Stimulated activated CD8-positive, alpha-beta memory T cell treated with anti-CD3 and anti-CD28 coated beads, Interleukin-15, amount 100 ng/mL, for 48 hours (primary cell): ENCODE data around the gene NKX3-2.

Source experiments
- DNase-seq, 2 donors: peaks; one replicate each; pipeline ENCODE4 v3.0.0-alpha.2; 2020; ENCODE audit warnings: low read depth in 2 of 2

Gene NKX3-2

DNA sequence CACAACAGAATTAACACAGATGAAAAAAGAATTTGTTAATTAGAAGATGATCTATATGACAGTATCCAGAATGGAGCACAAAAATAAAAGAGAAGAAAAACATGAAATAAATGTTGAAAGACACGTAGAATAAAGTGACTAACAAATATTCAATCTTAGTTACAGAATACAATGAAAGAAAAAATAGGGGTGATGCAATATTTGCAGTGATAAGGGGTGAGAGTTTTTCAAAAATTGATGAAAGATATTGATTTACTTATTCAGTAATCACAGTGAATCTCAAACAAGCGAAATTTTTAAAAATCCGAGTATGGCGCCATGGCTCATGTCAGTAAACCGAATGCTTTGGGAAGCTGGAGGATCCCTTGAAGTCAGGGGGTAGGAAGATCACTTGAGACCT is 39.9 kb downstream of the NKX3-2 start:
- no peak for DNase-seq

DNA sequence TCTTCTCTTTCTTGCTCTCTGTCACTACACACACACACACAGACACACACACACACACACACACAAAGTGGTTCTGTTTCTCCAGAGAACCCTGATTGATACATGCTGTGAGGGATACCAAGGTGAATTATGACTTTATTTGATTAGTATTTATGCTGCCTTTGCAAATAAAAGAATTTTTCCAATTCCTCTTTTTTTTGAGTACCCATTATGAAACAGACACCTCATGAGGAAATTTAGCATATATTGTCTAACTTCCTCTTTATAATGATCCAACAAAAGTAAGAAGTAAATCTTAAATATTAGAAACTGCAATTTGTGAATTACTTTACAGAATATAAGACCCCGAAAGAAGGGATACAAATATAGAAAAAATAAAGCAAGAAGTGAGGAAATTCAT is 45.8 kb downstream of the NKX3-2 start:
- no peak for DNase-seq

DNA sequence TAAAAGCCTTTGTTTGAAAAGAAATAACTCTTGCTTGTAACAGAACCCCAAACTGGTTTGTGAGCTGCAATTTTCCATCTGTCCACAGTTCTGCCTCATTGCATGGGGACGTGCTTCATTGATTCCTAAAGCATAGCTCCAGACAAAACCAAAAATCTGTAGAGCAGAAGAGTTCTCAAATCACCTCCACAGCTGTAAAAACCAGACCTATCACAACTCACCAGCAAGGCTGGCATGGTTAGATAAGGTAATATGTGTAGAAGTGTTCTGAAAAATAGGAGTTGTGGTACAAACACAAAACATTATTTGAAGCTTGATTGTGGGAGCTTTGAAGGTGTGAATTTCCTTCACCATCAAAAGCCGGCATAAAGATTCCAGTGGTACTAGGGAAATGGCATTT is 47.7 kb downstream of the NKX3-2 start:
- DNase-seq = no peak

DNA sequence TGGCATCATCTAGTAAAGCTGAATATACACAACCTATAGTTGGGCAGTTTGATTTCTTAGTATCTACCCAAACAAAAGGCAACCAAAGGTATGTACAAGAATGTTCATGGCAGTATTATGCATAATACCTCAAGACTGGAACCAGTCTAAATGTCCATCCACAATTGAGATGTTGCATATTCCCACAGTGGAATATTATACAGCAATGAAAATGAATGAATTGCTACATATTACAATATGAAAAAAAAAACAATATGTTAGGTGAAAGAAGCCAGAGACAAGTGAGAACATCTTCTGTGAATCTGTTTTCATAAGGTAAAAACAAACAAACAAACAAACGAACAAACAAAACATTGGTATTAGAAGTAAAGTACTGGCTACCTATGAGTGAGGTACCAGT is 48.6 kb downstream of the NKX3-2 start:
- DNase-seq = no peak

DNA sequence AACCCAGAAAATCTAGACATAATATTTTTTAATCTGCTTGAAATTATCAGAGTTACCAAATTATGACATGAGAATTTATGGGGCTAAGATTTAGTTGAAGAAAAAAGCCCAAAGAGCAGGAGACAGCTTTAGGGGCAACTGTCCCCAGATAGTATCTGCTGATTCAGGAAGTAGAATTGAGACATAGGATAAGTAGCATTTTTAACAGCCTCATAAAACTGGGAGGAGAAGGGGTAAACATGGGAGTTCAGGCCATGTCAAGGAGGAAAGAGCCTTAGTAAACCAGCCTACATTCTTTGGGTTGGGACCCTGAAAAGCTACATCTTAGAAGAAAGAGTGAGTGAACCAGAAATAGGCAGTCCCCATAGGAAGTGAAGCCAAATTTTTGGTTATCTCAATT is 50.5 kb downstream of the NKX3-2 start:
- DNase-seq = no peak

DNA sequence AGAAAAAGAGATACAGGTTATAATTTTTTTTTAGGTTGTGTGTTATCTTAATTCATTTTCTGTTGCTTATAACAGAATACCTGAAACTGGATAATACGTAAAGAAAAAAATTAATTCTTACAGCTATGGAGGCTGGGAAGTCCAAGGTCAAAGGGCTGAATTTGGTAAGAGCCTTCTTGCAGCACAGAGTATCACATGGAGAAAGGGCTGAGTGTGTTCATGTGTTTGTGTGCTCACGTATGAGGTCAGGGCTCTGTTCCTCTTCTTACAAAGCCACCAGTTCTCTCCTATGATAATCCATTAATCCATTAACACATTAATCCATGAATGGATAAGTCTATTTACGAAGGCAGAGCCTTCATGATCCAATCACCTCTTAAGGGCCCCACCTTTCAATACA is 51.6 kb downstream of the NKX3-2 start:
- DNase-seq = no peak
